ENCODE results near the gene ZNF583. TPM values are rescaled to one million over a fixed set of nuclear protein-coding genes. Genes with fewer than 3 reads are reported as not detected.

ZNF583 gene
- total RNA-seq, 1 donor from 2014 or later = 10.2 TPM

DNA sequence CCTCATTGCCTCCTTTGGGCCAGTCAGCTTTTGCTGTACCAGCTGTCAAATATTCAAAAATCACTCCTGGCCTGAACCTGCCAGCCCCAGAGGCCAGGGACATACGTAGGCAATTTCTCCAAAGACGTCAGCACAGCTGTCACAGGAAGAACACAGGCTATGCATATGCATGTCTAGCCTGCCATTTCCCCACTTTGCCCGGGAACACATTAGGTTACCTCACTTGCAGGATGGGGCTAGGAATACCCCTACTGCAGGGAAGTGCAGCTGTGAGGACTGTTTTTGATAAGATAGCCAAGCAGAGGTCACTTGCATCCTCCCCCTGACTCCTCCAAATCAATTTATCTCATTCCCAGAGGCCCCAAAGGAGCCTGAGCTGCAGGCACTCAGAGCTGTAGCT is 70.2 kb downstream of the ZNF583 start:
- Mint-ChIP-seq H3K27ac (ENCODE audit: unreplicated experiment) (no peak overlapping the region), H3K4me1 (ENCODE audit: unreplicated experiment) (no peaks in the 10 kb centered on the region), H3K9me3 (ENCODE audit: unreplicated experiment) (peaks cover 54% of the 10 kb centered on the region), H3K36me3 (ENCODE audit: unreplicated experiment) (no peaks in the 10 kb centered on the region), H3K4me3 (ENCODE audit: unreplicated experiment) (no peak overlapping the region), H3K27me3 (ENCODE audit: unreplicated experiment) (no peaks in the 10 kb centered on the region)
- no peak for DNase-seq (ENCODE audit: extremely low spot score, unreplicated experiment)
- TF ChIP-seq, protein P1, sequence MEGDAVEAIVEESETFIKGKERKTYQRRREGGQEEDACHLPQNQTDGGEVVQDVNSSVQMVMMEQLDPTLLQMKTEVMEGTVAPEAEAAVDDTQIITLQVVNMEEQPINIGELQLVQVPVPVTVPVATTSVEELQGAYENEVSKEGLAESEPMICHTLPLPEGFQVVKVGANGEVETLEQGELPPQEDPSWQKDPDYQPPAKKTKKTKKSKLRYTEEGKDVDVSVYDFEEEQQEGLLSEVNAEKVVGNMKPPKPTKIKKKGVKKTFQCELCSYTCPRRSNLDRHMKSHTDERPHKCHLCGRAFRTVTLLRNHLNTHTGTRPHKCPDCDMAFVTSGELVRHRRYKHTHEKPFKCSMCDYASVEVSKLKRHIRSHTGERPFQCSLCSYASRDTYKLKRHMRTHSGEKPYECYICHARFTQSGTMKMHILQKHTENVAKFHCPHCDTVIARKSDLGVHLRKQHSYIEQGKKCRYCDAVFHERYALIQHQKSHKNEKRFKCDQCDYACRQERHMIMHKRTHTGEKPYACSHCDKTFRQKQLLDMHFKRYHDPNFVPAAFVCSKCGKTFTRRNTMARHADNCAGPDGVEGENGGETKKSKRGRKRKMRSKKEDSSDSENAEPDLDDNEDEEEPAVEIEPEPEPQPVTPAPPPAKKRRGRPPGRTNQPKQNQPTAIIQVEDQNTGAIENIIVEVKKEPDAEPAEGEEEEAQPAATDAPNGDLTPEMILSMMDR (IDR thresholded peaks at IDR 0.05) = no peak

DNA sequence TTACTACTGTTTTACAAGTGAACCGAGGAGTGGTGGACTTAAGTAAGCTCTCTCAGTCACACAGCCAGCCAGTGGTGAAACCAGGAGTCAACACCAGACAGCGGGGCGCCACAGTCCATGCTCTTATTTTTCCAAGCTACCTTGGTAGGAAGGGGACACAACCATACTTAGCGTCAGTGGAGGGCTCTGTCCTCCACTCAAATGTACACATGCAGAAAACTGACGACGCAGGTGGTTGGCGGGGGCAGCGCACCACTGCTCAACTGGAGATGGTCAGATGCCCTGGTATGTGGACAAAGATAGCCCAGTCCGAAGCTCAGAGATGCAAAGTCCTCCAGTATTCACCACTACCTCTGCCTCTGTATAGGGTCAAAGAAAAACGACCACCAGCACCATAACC is 72.0 kb downstream of the ZNF583 start:
- no peak overlapping the region for H3K27ac Mint-ChIP-seq (ENCODE audit: unreplicated experiment)
- no peaks in the 10 kb centered on the region for H3K27me3 Mint-ChIP-seq (ENCODE audit: unreplicated experiment)
- no peaks in the 10 kb centered on the region for H3K36me3 Mint-ChIP-seq (ENCODE audit: unreplicated experiment)
- DNase-seq (ENCODE audit: extremely low spot score, unreplicated experiment) = no peak
- H3K9me3 Mint-ChIP-seq (ENCODE audit: unreplicated experiment) = peaks cover 65% of the 10 kb centered on the region
- no peaks in the 10 kb centered on the region for H3K4me1 Mint-ChIP-seq (ENCODE audit: unreplicated experiment)
- TF ChIP-seq, protein P1 (IDR thresholded peaks at IDR 0.05) = no peak
- no peak overlapping the region for H3K4me3 Mint-ChIP-seq (ENCODE audit: unreplicated experiment)

Other genes starting within 250 kb of the ZNF583 start
- gene GALP, start 228.3 kb upstream of the ZNF583 start, total RNA-seq = not detected in 2 replicates
- not detected in 2 replicates for gene ZSCAN5B, start 206.5 kb upstream of the ZNF583 start, total RNA-seq
- gene ZSCAN5C, start 202.1 kb upstream of the ZNF583 start, total RNA-seq = not detected in 2 replicates
- not detected in 2 replicates for gene EDDM13, start 131.6 kb upstream of the ZNF583 start, total RNA-seq
- 8.9 and 11.1 TPM in 2 replicates for gene ZSCAN5A, start 89.5 kb upstream of the ZNF583 start, total RNA-seq
- 3.8 and 6.1 TPM in 2 replicates for gene ZNF582, start 10.8 kb upstream of the ZNF583 start, total RNA-seq
- not detected in 2 replicates for gene ZNF667, start 73.0 kb downstream of the ZNF583 start, total RNA-seq
- not detected in 2 replicates for gene ZNF471, start 103.5 kb downstream of the ZNF583 start, total RNA-seq
- 7.8 and 11.3 TPM in 2 replicates for gene ZFP28, start 134.6 kb downstream of the ZNF583 start, total RNA-seq
- 3.4 and 4.4 TPM in 2 replicates for gene ZNF470, start 163.1 kb downstream of the ZNF583 start, total RNA-seq
- 10.5 and 11.2 TPM in 2 replicates for gene ZNF71, start 191.0 kb downstream of the ZNF583 start, total RNA-seq
- 0.32 and 0.57 TPM in 2 replicates for gene SMIM17, start 238.8 kb downstream of the ZNF583 start, total RNA-seq

Measured in osteocyte (in vitro differentiated cells).